ENCODE measurements around the gene GPC3.

GRCh38 chrX:133516686-133517085 lies 468.7 kb downstream of the GPC3 start:
- TF ChIP-seq LEF1 (IDR thresholded peaks at IDR 0.05; ENCODE audit: borderline replicate concordance) = no peak
- no peak for TF ChIP-seq FOXA1 (IDR thresholded peaks at IDR 0.05)
- no peak for TF ChIP-seq FOXK2 (IDR thresholded peaks at IDR 0.05)

All from HEK293T (cell line).